HG02973 (cell line): ENCODE data around the gene SLC6A8.
A peak's percentile ranks its signal among the peaks of the same experiment; 100 is the strongest.
"Not testable (repeated sequence)": the region's sequence is repeated elsewhere in the genome, so short reads cannot be mapped to it uniquely, and the experiment has no call there.

Source experiments
- ATAC-seq: cut with Tn5 transposase; IDR thresholded peaks from one replicate; pipeline ENCODE4 v1.9.1; 2021; ENCODE audit warnings: moderate library complexity; ENCODE audit not compliant: unreplicated experiment

Gene SLC6A8

GRCh38 chrX:153704631-153705402 is 17.1 kb downstream of the SLC6A8 start:
- ATAC-seq = not testable (repeated sequence)

DNA sequence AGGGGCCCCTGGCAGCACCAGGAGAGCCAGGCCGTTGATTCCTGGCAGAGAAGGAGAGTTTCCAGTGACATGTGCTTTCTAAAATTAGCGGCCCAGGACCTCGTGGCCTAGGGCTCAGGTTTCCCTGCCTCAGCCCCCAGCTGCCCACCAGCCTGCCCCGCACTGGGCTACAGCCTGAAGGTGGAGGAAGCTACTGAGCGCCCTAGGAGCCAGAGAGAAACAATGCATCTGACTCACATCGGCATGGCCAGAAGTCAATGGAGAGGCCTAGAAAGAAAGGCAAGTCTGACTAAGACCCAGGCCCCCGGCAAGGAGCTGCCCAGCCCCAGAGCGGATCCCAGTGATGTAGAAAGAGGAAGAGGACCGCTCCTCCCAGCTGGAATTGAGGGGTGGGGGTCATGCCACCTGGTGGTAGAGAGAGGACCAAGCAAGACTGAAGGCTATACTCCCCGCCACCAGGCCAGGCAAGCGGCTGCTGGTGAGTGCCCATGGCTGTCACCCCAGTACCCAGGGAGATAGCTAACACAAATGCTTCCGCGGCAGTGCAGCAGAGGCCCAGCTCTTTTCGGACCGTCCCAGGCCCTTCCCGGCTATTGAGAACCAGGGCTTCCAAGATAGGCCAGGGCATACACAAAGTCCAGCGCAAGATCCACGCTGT is 17.8 kb downstream of the SLC6A8 start:
- ATAC-seq = not testable (repeated sequence)

DNA sequence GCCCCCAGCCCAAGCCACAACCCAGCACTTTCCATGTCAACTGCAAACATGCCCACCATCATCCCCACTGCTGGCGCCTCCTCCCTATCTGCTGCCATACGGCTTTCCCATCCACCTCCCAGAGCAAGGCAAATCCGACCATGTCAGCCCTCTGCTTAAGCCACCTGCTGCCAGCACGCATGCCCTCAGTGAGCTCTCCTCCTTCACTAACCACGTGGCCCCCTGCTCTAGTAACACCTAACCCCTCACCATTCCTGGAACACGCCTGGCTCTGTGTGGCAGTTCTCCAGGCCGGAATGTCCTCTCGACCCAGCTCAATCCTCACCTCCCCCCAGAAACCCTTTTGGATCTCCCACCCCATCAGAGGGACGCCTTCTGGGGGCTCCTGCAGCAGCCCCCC is 19.1 kb downstream of the SLC6A8 start:
- ATAC-seq = no peak

- ATAC-seq = no peak
Measured at GRCh38 chrX:153707406-153707805, 19.7 kb downstream of the SLC6A8 start.

DNA sequence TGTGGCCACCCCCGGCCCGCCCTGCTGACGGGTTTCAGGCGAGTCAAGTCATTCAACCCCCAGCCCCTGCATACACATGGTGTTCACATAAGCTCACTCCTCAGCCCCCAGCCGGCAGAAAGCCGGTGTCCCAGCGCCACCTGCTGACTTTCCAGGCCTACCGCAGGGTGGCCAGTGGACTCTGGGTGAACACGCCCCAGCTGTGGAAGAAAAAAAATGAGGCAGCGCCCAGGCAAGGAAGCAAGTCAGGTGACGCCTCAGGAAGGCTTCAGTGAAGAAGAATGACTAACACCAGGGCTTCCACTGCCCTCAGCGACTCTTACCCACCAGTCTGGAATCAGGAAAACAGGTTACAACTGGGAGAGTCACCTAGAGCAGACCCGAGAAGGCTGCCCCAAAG is 20.7 kb downstream of the SLC6A8 start:
- ATAC-seq = no peak

GRCh38 chrX:153709726-153710674 is 22.3 kb downstream of the SLC6A8 start:
- no peak for ATAC-seq

DNA sequence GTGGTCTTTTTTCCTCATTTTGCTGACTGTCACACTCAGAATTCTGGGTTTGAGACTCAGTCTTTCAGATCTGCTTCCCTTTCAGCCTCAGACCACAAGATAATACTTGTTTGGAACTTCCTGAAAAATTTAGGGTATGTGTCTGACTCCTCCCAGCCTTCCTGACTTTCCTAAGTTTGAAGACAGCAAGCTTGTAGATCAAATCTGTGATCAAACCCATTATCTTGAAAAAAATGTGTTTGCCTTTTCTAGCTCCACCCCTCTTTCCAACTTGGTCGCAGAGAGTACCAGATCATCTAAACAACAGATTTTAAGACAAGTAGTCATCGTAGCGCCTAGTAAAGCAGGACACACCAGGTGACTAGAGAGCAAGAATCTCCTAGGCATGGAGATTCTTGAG is 26.5 kb downstream of the SLC6A8 start:
- no peak for ATAC-seq

DNA sequence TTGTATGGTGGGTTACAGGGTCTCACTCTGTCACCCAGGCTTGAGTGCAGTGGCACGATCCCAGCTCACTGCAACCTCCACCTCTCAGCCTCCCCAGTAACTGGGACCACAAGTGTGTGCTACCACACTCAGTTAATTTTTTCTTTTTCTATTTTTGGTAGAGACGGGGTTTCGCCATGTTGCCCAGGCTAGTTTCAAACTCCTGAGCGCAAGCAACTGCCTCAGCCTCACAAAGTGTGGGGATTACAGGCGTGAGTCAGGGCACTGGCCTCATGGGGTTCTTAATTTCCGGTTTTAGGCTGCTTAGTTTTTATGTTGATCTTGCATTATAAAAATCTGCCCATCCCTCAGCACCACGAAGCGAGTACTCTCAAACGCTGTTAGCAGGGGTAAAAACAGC is 29.7 kb downstream of the SLC6A8 start:
- no peak for ATAC-seq

GRCh38 chrX:153719238-153719637 is 31.5 kb downstream of the SLC6A8 start:
- ATAC-seq = no peak

GRCh38 chrX:153719701-153720100 is 32.0 kb downstream of the SLC6A8 start:
- ATAC-seq = no peak

DNA sequence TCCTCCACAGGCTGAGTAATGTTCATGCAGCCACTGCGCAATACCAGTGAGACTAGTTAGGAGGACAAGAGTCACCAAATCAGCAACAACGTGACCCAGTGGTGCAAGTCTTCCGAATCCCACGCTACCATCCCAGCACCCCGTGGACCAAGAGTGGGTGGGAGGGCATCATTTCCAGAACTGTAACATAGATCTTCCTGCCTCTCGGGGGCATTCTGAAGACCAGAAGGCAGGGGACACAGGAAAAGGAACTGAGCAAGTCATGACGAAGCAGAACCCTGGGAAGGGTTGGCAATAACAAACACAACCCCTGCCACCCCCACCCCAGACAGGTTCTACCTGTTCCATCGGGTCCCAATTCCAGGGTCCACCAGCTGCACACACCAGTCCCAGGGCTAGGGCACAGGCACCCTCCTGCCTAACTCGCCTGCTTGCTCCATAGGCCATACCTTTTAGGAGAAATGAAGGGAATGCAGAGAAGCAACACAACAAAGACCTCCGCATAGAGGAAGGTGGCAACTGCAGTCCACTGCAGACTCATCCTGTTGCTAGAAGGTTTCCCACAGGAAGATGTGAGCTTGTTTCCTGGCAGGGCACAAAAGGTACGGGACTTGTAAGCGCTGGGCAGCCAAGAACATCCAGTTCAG is 35.1 kb downstream of the SLC6A8 start:
- no peak for ATAC-seq

DNA sequence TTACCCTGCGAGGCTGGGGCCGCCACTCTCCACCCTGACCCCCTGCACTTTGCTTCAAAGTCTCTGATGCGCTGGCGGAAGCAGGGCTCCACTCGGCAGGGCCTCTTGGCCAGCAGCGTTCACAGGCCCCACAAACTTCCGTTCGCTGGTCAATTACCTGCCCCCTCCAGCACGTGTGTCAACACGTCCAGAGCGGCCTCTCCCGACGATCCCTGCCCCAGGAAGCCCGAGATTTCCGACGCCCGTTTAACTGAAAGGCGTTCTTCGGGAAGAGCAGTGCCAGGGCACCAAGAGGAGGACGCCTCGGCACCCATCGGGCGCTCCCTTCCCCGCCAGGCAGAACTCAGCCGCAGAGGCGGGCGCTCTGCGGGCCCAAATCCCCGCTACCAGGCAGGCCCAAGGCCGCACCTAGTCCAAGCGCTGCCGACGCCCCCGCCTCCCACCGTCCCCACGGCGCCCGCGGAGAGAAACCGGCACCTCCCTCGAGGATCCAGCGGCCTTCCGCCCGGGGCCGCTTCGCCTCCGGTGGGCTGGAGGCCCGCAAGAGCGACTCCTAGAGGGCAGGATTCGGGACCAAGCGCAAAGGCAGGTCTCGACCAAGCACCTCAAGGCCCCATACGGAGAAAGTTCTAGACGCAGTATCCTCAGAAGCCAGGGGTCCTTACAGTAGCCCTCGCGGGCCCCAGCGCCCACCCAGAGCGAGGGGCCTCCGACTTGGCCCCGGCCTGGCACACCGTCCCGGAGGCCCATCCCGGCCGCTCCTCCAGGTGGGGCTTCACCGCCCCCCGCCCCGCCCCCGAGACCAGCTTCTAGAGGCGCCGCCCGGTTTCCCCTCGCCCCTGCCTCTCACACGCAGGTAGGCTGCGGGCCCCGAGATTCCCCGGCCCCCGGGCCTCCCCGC is 35.9 kb downstream of the SLC6A8 start:
- ATAC-seq = peak; percentile 31

DNA sequence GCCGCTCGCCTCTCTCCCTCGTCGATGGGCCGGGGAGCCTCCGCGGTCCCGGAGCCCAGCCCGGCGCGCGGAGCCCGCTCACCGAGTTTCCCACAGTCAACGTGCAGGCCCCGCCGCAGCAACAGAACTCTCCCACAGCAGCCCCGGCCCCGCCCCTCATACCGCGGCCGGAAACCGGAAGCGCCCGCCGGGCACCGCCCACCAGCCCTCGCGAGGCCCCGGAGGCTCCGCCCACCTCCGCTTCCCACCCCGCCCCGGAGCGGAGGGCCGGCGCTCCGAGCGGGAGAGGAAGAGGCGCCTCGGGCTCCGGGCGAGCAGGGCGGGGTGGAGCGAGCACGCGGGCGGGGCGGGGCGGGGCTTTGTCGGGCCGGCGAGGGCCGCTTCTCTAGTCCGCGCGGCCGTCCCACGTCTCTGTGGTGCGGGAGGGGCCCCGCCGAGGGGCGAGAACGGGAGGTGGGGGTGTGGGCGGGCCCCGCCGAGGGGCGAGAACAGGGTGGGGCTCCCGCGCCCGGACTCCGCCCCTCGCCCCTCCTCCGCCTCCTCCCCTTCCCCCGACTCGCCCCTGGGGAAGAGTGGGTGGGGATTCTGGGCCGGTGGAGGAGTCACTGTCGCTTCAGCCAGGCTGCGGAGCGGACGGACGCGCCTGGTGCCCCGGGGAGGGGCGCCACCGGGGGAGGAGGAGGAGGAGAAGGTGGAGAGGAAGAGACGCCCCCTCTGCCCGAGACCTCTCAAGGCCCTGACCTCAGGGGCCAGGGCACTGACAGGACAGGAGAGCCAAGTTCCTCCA is 36.7 kb downstream of the SLC6A8 start, which contains the start of the genes ABCD1 and BCAP31:
ABCD1 (plus strand) TSS at position 605 of the 787 bp plus-strand sequence. CDS start 411 bp downstream, outside the sequence.
BCAP31 (minus strand) TSS at position 136 of the 787 bp plus-strand sequence. CDS start 1,143 bp downstream, outside the sequence.
- peak; percentile 46 for ATAC-seq

DNA sequence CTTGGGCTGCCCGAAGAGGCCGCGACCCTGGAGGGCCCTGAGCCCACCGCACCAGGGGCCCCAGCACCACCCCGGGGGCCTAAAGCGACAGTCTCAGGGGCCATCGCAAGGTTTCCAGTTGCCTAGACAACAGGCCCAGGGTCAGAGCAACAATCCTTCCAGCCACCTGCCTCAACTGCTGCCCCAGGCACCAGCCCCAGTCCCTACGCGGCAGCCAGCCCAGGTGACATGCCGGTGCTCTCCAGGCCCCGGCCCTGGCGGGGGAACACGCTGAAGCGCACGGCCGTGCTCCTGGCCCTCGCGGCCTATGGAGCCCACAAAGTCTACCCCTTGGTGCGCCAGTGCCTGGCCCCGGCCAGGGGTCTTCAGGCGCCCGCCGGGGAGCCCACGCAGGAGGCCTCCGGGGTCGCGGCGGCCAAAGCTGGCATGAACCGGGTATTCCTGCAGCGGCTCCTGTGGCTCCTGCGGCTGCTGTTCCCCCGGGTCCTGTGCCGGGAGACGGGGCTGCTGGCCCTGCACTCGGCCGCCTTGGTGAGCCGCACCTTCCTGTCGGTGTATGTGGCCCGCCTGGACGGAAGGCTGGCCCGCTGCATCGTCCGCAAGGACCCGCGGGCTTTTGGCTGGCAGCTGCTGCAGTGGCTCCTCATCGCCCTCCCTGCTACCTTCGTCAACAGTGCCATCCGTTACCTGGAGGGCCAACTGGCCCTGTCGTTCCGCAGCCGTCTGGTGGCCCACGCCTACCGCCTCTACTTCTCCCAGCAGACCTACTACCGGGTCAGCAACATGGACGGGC is 37.5 kb downstream of the SLC6A8 start:
- ATAC-seq = no peak

- no peak for ATAC-seq
Measured at GRCh38 chrX:153725832-153726285, 38.1 kb downstream of the SLC6A8 start.

- ATAC-seq = peak; percentile 36
Measured at GRCh38 chrX:153726286-153727122, 38.8 kb downstream of the SLC6A8 start.
